Left ventricle myocardium superior (tissue), 1 donor: ENCODE data around the gene FBXW5. TPM values are rescaled to one million over a fixed set of nuclear protein-coding genes. Genes with fewer than 3 reads are reported as not detected.
A peak's percentile ranks its signal among the peaks of the same experiment; 100 is the strongest.

ENCODE experiments used
- ATAC-seq: fragments of 200-7000 bp; cut with Tn5 transposase; one replicate; pipeline ENCODE4 v1.9.1; 2020; ENCODE audit warnings: mild to moderate bottlenecking, moderate library complexity
- DNase-seq: peaks from one replicate; pipeline ENCODE4 v3.0.0-alpha.2; 2020
- intact Hi-C: fragments of 100-400 bp; cut with micrococcal nuclease; formaldehyde crosslinking; loops from one replicate; pipeline ENCODE4 v1.11.0; 2022
- total RNA-seq: library from RNA; stranded (reverse); fragmentation: NEBNext Ultra II Directional; extraction: Animal tissue kit (Norgen Biotek cat#: 25700); gene quantifications from one replicate; pipeline ENCODE4 v1.2.1, GENCODE V29; 2021
- donor health status: DM: no; HTN: yes; CAD: no; lungs with severe emphysema.

Gene FBXW5
- total RNA-seq, 1 donor from 2014 or later: 162 TPM

- intact Hi-C loops: no loop called here
- DNase-seq: peak; percentile 39
- ATAC-seq: no peak
Measured at GRCh38 chr9:136979769-136980587, 35.4 kb upstream of the FBXW5 start.

- DNase-seq (peak; percentile 35), ATAC-seq (no peak)
- intact Hi-C loops: no loop called here
Measured at GRCh38 chr9:136978865-136979544, 34.5 kb upstream of the FBXW5 start.

GRCh38 chr9:136978073-136978864 lies 33.7 kb upstream of the FBXW5 start:
- intact Hi-C loops: no loop called here
- ATAC-seq: peak; percentile 54

GRCh38 chr9:136977649-136978072 lies 33.1 kb upstream of the FBXW5 start:
- intact Hi-C loops: no loop called here
- peak; percentile 1 for ATAC-seq

More at GRCh38 chr9:136978073-136978864, 33.7 kb upstream of the FBXW5 start:
- peak; percentile 91 for DNase-seq

GRCh38 chr9:136977223-136977622 lies 32.7 kb upstream of the FBXW5 start, which contains the start of gene PTGDS:
Gene PTGDS (plus strand): TSS chr9:136977504. CDS start chr9:136977579, 75 bp downstream.
- peak; percentile 69 for ATAC-seq
- intact Hi-C loops: no loop called here
- peak; percentile 92 for DNase-seq

More at GRCh38 chr9:136977649-136978072, 33.1 kb upstream of the FBXW5 start:
- no peak for DNase-seq

GRCh38 chr9:136975644-136976043 lies 31.1 kb upstream of the FBXW5 start:
- DNase-seq (peak; percentile 80), ATAC-seq (peak; percentile 4)
- intact Hi-C loops: no loop called here

- intact Hi-C loops: no loop called here
- ATAC-seq (no peak), DNase-seq (peak; percentile 33)
Measured at GRCh38 chr9:136974817-136975535, 30.4 kb upstream of the FBXW5 start.

GRCh38 chr9:136973618-136974617 lies 29.4 kb upstream of the FBXW5 start:
- intact Hi-C loops: no loop called here
- DNase-seq: no peak
- no peak for ATAC-seq

GRCh38 chr9:136972743-136973142 lies 28.2 kb upstream of the FBXW5 start:
- DNase-seq: no peak
- no peak for ATAC-seq
- intact Hi-C loops: no loop called here

- no peak for DNase-seq
- ATAC-seq: no peak
- intact Hi-C loops: no loop called here
Measured at GRCh38 chr9:136972335-136972734, 27.8 kb upstream of the FBXW5 start.

- no peak for ATAC-seq
- no peak for DNase-seq
- intact Hi-C loops: no loop called here
Measured at GRCh38 chr9:136971746-136972145, 27.2 kb upstream of the FBXW5 start.

- no peak for DNase-seq
- ATAC-seq: no peak
- intact Hi-C loops: no loop called here
Measured at GRCh38 chr9:136970361-136970760, 25.8 kb upstream of the FBXW5 start.

GRCh38 chr9:136969774-136970173 lies 25.2 kb upstream of the FBXW5 start:
- ATAC-seq (no peak), DNase-seq (no peak)
- intact Hi-C loops: no loop called here

- ATAC-seq (peak; percentile 18), DNase-seq (no peak)
- intact Hi-C loops: no loop called here
Measured at GRCh38 chr9:136969150-136969549, 24.6 kb upstream of the FBXW5 start.

GRCh38 chr9:136968333-136969127 lies 24.0 kb upstream of the FBXW5 start:
- ATAC-seq: peak; percentile 63

GRCh38 chr9:136965771-136966484 lies 21.4 kb upstream of the FBXW5 start:
- intact Hi-C loops: no loop called here
- DNase-seq (peak; percentile 34), ATAC-seq (no peak)

More at GRCh38 chr9:136968333-136969127, 24.0 kb upstream of the FBXW5 start:
- DNase-seq: peak; percentile 55
- intact Hi-C loops: no loop called here
